T-helper 17 cell (primary cell): ENCODE data around the gene PHLPP1. TPM values are rescaled to one million over a fixed set of nuclear protein-coding genes. Genes with fewer than 3 reads are reported as not detected.

Source experiments
- ATAC-seq: fragments of 150-1000 bp; cut with Tn5 transposase; 2 replicates; pipeline ENCODE4 v1.10.0; 2021; ENCODE audit warnings: mild to moderate bottlenecking, moderate library complexity
- DNase-seq, 3 donors: peaks; one replicate each; pipeline versions ENCODE4 v3.0.0 to v3.0.0-alpha.2; 2020 to 2021
- H3K9me3 ChIP-seq: one replicate; pipeline ENCODE4 v1.7.0; 2013; ENCODE audit warnings: low read length, mild to moderate bottlenecking; ENCODE audit not compliant: control insufficient read depth, poor library complexity, severe bottlenecking
- H3K27ac Mint-ChIP-seq: one replicate; pipeline ENCODE4 v1.8.0; 2022; ENCODE audit warnings: mild to moderate bottlenecking, moderate library complexity, mixed read lengths
- H3K27me3 Mint-ChIP-seq: one replicate; pipeline ENCODE4 v1.8.0; 2022; ENCODE audit warnings: mixed read lengths
- H3K36me3 Mint-ChIP-seq: one replicate; pipeline ENCODE4 v1.8.0; 2022; ENCODE audit warnings: low read depth, mixed read lengths
- H3K4me1 Mint-ChIP-seq: one replicate; pipeline ENCODE4 v1.8.0; 2022; ENCODE audit warnings: mild to moderate bottlenecking, mixed read lengths
- H3K4me3 Mint-ChIP-seq: one replicate; pipeline ENCODE4 v1.8.0; 2022; ENCODE audit warnings: mild to moderate bottlenecking, moderate library complexity, mixed read lengths
- total RNA-seq, 4 donors: library from RNA in 2 of 4; stranded (reverse) in 2 of 4; gene quantifications; one replicate each; pipeline ENCODE4 v1.2.3 and lab custom pipeline; 2022 to 2026

PHLPP1 gene
- total RNA-seq, 2 donors from 2014 or later: 9.0 to 10.8 TPM

- H3K27ac Mint-ChIP-seq: no peak overlapping the region
- no peaks in the 10 kb centered on the region for H3K9me3 ChIP-seq
- H3K4me3 Mint-ChIP-seq: no peak overlapping the region
- ATAC-seq (no peak), DNase-seq (no peak)
- no peaks in the 10 kb centered on the region for H3K36me3 Mint-ChIP-seq
- peaks cover 5% of the 10 kb centered on the region for H3K27me3 Mint-ChIP-seq
- peaks cover 8% of the 10 kb centered on the region for H3K4me1 Mint-ChIP-seq
Measured at GRCh38 chr18:62776024-62776570, 60.8 kb downstream of the PHLPP1 start.

- DNase-seq (no peak), ATAC-seq (no peak)
- Mint-ChIP-seq H3K27me3 (peaks cover 5% of the 10 kb centered on the region), H3K27ac (no peak overlapping the region), H3K4me3 (no peak overlapping the region), H3K4me1 (peaks cover 8% of the 10 kb centered on the region), H3K36me3 (no peaks in the 10 kb centered on the region)
- no peaks in the 10 kb centered on the region for H3K9me3 ChIP-seq
Measured at GRCh38 chr18:62777814-62778213, 62.5 kb downstream of the PHLPP1 start.

- ATAC-seq: no peak
- Mint-ChIP-seq H3K4me1 (peaks cover 14% of the 10 kb centered on the region), H3K36me3 (no peaks in the 10 kb centered on the region), H3K27me3 (peaks cover 5% of the 10 kb centered on the region), H3K4me3 (no peak overlapping the region), H3K27ac (peak overlapping the region; percentile 34)
- no peaks in the 10 kb centered on the region for H3K9me3 ChIP-seq
- DNase-seq: no peak
Measured at GRCh38 chr18:62778976-62779869, 63.9 kb downstream of the PHLPP1 start.

- DNase-seq: no peak
- Mint-ChIP-seq H3K36me3 (no peaks in the 10 kb centered on the region), H3K27me3 (peaks cover 12% of the 10 kb centered on the region), H3K4me1 (peaks cover 29% of the 10 kb centered on the region), H3K27ac (no peak overlapping the region), H3K4me3 (no peak overlapping the region)
- H3K9me3 ChIP-seq: no peaks in the 10 kb centered on the region
- ATAC-seq: no peak
Measured at GRCh38 chr18:62781262-62781661, 65.9 kb downstream of the PHLPP1 start.

GRCh38 chr18:62781893-62782292 lies 66.6 kb downstream of the PHLPP1 start:
- ATAC-seq (no peak), DNase-seq (no peak)
- H3K4me1 Mint-ChIP-seq: peaks cover 31% of the 10 kb centered on the region
- H3K27me3 Mint-ChIP-seq: peaks cover 12% of the 10 kb centered on the region
- no peak overlapping the region for H3K27ac Mint-ChIP-seq
- H3K4me3 Mint-ChIP-seq: no peak overlapping the region
- no peaks in the 10 kb centered on the region for H3K9me3 ChIP-seq
- no peaks in the 10 kb centered on the region for H3K36me3 Mint-ChIP-seq

GRCh38 chr18:62784338-62784965 lies 69.1 kb downstream of the PHLPP1 start:
- H3K27me3 Mint-ChIP-seq: peaks cover 7% of the 10 kb centered on the region
- H3K9me3 ChIP-seq: no peaks in the 10 kb centered on the region
- H3K4me1 Mint-ChIP-seq: peaks cover 37% of the 10 kb centered on the region
- DNase-seq (no peak), ATAC-seq (peak; percentile 70)
- H3K27ac Mint-ChIP-seq: peak overlapping the region; percentile 65
- H3K36me3 Mint-ChIP-seq: no peaks in the 10 kb centered on the region
- H3K4me3 Mint-ChIP-seq: peak overlapping the region; percentile 77

GRCh38 chr18:62784966-62785413 lies 69.6 kb downstream of the PHLPP1 start:
- DNase-seq (no peak), ATAC-seq (peak; percentile 35)
- no peaks in the 10 kb centered on the region for H3K9me3 ChIP-seq
- Mint-ChIP-seq H3K27ac (peak overlapping the region; percentile 65), H3K36me3 (no peaks in the 10 kb centered on the region), H3K4me1 (peaks cover 37% of the 10 kb centered on the region), H3K27me3 (peaks cover 7% of the 10 kb centered on the region), H3K4me3 (peak overlapping the region; percentile 77)

GRCh38 chr18:62786689-62787088 lies 71.3 kb downstream of the PHLPP1 start:
- peaks cover 38% of the 10 kb centered on the region for H3K4me1 Mint-ChIP-seq
- H3K4me3 Mint-ChIP-seq: no peak overlapping the region
- H3K9me3 ChIP-seq: no peaks in the 10 kb centered on the region
- no peak overlapping the region for H3K27ac Mint-ChIP-seq
- DNase-seq (no peak), ATAC-seq (no peak)
- peaks cover 2% of the 10 kb centered on the region for H3K36me3 Mint-ChIP-seq
- H3K27me3 Mint-ChIP-seq: peaks cover 7% of the 10 kb centered on the region

- no peak overlapping the region for H3K27ac Mint-ChIP-seq
- H3K27me3 Mint-ChIP-seq: peaks cover 7% of the 10 kb centered on the region
- no peaks in the 10 kb centered on the region for H3K9me3 ChIP-seq
- no peak overlapping the region for H3K4me3 Mint-ChIP-seq
- DNase-seq (no peak), ATAC-seq (no peak)
- peaks cover 2% of the 10 kb centered on the region for H3K36me3 Mint-ChIP-seq
- H3K4me1 Mint-ChIP-seq: peaks cover 38% of the 10 kb centered on the region
Measured at GRCh38 chr18:62788111-62788510, 72.8 kb downstream of the PHLPP1 start.

- H3K4me3 Mint-ChIP-seq: no peak overlapping the region
- H3K9me3 ChIP-seq: no peaks in the 10 kb centered on the region
- H3K4me1 Mint-ChIP-seq: peaks cover 35% of the 10 kb centered on the region
- H3K27me3 Mint-ChIP-seq: peaks cover 7% of the 10 kb centered on the region
- ATAC-seq (no peak), DNase-seq (no peak)
- H3K36me3 Mint-ChIP-seq: peaks cover 2% of the 10 kb centered on the region
- no peak overlapping the region for H3K27ac Mint-ChIP-seq
Measured at GRCh38 chr18:62788876-62789275, 73.5 kb downstream of the PHLPP1 start.

- H3K9me3 ChIP-seq: no peaks in the 10 kb centered on the region
- Mint-ChIP-seq H3K4me3 (no peak overlapping the region), H3K36me3 (peaks cover 5% of the 10 kb centered on the region), H3K4me1 (peaks cover 21% of the 10 kb centered on the region), H3K27ac (no peak overlapping the region), H3K27me3 (no peaks in the 10 kb centered on the region)
- ATAC-seq (no peak), DNase-seq (no peak)
Measured at GRCh38 chr18:62790871-62791772, 75.8 kb downstream of the PHLPP1 start.

GRCh38 chr18:62792016-62792415 lies 76.7 kb downstream of the PHLPP1 start:
- DNase-seq (no peak), ATAC-seq (no peak)
- Mint-ChIP-seq H3K27ac (no peak overlapping the region), H3K27me3 (no peaks in the 10 kb centered on the region), H3K4me3 (no peak overlapping the region), H3K4me1 (peaks cover 18% of the 10 kb centered on the region), H3K36me3 (peaks cover 5% of the 10 kb centered on the region)
- H3K9me3 ChIP-seq: no peaks in the 10 kb centered on the region

- ATAC-seq: no peak
- Mint-ChIP-seq H3K4me1 (peaks cover 18% of the 10 kb centered on the region), H3K27ac (no peak overlapping the region)
Measured at GRCh38 chr18:62795813-62796212, 80.5 kb downstream of the PHLPP1 start.

More at GRCh38 chr18:62795813-62796212, 80.5 kb downstream of the PHLPP1 start:
- no peak overlapping the region for H3K4me3 Mint-ChIP-seq
- no peak for DNase-seq
- H3K9me3 ChIP-seq: no peaks in the 10 kb centered on the region
- peaks cover 3% of the 10 kb centered on the region for H3K36me3 Mint-ChIP-seq
- H3K27me3 Mint-ChIP-seq: no peaks in the 10 kb centered on the region
